ENCODE results near the gene CELSR3.

Gene CELSR3

DNA sequence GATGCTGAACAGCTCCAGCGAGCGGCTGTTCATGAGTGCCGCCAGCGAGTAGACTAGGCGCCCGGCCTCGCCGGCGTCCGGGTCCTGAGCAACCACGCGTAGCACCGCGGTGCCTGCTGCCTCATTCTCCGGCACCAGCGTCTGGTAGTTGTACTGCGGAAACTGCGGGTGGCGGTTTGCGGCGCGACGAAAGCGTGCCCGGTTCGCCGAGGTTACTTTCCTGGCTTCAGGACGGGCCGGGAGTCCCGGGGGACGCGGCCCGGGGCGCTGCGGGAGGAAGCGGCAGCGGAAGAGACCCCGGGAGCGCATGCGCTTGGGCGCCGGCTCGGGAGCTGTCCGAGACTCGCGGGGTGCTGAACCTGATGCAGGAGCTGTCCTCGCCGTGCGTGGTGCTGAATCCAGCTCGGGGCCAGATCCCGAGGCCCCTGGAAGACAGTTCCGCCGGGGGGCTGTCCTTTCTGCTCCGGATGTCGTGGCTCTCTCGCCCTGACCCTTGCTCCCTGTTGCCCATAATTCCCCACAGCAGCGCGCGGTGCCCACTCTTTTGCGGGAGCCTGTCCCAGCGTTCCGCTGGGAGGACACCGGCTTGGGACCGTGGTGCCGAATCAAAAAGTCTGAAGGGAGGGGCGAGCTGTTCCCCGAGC is 1.1 kb downstream of the CELSR3 start:
- DNase-seq, result peak in 45 of 56 donors; percentile 9 to 75 (median 40)

DNA sequence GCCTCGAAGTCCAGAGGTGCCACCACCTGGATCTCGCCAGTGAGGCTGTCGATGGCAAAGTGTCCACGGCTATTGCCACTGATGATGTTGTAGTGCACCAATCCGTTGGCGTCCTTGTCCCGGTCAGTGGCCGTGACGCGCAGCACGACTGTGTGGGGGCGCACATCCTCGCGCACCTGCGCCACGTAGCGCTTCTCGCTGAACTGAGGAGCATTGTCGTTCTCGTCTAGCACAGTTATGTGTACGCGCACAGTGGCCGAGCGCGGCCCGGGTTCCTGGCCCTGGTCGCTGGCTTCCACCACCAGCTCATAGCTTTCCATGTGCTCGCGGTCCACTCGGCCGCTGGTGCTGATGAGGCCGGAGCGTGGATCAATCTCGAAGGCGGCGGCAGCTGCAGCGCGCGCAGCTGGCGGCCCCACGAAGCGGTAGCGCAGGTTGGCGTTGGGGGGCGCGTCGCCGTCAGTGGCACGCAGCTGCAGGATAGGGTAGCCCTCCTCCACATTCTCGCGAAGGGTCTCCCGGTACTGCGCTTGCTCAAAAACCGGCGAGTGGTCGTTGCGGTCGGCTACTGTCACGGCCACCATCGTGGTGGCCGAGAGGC is 1.8 kb downstream of the CELSR3 start:
- no peak for DNase-seq

DNA sequence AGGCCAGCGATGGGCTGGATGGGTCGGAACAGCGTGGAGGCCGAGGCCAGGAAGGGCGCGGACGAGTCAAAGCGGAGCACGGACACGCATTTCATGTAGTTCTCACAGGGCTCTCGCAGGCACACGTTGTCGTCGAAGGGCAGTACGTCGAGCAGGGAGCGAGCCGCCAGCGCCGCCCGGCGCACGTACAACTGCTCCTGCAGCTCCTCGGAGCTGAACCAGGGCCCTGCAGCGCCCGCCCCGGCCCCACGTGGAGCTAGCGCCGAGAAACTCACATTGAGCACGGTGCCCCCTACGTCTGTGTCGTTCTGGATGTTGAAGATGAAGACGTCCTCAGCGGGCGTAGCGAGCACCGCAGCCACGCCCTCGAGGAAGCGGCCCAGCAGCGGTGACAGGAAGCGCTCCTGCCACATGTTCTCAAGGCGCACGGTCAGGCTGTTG is 5.8 kb downstream of the CELSR3 start:
- DNase-seq, result no peak

DNA sequence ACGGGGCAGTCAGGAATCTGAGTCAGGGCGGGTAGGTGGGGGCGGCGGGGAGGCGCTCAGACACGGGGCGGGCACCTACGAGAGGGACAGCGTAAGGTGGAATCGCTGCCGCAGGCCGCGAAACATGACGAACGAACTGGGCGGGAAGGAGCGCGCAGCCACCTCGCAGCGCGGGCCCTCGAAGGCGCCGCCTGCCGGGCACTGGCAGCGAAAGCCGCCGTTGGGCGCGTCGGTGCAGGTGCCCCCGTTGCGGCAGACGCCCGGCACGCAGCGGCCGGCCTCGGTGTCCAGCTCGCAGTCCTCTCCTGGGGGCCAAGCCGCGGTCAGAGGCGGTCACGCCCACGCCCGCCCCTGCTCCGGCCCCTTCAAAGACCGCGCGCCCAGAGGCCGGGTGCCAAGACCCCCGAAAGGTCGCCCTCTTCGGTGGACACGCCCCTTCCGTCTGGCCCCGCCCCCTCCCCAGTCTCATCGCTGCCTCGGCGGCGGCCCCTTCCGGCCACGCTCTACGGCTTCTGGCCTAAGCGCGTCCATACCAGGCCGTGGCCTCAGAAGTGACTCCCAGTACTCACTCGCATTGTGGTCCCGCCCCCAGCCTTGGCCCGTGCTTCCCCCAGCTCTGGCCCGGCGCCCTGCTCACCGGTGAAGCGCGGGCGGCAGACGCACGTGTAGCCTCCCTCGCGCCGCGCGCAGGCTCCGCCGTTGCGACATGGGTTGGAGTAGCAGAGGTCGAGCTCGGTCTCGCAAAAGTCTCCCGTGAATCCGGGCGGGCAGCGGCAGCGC is 6.4 kb downstream of the CELSR3 start:
- peak in 29 of 56 donors; percentile 9 to 69 (median 32) for DNase-seq

DNA sequence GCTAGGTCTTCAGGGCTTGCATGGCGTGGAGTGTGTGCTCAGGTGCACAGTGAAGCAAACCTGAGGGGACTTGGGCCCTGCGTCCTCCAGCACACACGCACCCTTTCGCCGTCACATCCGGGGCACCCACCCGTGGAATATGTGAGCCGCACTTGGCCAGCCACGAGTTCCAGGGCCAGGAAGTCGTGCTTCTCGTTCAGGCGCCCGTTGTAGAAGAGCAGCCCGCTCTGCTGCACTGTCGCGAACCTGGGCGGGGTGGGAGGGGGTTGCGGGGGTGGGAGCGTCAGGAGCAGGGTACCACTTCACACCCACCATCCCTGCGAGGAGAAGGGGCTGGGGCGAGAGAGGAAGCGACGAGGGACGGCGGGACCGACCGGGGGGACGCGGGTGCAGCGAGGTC is 7.1 kb downstream of the CELSR3 start:
- DNase-seq, result no peak

DNA sequence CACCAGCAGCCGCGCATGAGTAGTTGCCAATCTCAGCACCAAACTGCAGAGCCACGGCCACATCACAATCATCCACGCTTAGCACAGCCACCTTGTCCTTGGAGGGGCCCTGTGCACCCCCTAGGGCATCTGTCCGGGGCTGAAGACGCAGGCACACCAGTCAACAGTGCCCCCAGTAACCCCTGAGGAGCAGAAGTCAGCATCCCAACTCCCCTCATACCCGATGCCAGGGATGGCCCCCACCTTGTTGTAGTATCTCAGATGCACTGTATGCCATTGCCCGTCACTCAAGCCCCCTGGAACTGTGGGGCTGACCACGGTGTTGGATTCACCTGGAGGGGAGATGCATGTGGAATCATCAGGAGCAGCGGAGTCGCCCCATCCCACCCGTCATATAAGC is 7.6 kb downstream of the CELSR3 start:
- DNase-seq, result no peak

DNA sequence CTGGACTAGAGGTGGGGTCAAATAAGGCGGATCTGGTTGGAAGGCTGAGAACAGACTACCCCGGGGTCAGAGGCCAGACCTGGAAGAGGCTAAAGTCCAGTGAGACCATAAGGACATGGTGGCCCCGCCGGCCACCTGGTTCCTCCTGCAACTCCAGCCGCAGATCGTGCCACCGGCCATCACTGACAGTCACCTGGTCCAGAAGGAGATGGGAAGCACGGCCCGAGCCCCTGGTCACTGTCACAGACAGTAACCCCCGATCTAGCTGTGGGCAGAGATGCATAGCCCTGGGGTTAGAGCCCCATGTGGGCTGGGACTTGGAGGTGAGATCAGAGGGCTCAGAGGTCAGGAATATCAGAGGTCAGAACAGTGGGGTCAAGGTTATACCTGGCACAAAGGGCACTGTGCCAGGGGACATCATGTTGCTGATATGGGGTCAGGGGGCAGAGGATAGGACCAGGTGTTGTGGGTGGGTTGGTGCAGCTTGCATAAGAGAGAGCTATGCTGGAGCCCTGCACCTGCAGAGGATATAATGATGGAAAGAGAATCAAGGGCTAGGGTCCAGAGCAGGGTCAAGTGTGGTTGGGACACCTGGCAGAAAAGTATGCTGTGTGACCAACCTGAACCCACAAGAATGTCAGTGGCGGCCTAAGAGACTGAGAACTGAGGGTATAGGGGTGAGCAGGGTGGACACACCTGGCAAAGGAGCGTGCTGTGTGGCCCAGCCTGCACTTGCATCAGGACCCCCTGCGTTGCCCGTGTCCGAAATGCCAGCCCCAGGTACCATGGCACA is 9.6 kb downstream of the CELSR3 start:
- DNase-seq, result no peak

DNA sequence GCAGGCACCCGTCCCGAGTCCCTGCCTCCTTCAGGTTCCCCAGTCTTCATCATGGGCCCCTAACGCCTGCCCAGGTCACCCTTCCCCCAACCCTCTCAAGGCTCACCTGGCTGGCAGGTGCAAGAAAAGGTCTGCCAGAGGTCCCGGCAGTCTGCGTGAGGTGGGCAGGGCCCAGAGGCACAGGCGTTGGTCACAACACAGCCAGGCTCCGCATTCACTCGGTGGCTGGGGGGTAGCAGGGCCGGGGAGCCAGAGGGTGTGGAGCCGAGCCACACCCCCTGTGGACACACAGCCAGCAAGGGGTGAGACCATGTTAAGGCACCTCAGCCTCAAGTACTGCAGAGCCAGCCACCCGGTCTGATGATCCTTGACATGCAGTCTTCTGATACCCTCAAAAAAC is 10.9 kb downstream of the CELSR3 start:
- no peak for DNase-seq

DNA sequence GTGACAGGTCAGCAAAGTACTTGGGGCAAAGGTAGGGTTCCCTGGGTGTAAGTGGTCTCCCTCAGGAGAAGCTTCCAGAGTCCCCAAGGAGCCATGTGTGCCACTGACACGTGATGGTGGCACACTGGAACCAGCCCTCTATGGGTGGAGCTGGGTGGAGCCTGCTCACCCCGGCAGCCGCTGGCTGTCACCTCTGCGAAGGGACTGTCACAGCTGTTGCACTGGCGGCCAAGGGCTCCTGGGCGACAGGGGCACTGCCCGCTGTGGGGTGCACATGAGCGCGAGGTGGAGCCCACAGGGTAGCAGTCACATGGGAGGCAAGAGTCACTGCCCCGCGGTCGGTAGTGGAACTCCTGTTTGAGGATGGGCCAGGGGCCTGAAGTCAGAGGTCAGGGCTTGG is 12.0 kb downstream of the CELSR3 start:
- DNase-seq, result no peak

DNA sequence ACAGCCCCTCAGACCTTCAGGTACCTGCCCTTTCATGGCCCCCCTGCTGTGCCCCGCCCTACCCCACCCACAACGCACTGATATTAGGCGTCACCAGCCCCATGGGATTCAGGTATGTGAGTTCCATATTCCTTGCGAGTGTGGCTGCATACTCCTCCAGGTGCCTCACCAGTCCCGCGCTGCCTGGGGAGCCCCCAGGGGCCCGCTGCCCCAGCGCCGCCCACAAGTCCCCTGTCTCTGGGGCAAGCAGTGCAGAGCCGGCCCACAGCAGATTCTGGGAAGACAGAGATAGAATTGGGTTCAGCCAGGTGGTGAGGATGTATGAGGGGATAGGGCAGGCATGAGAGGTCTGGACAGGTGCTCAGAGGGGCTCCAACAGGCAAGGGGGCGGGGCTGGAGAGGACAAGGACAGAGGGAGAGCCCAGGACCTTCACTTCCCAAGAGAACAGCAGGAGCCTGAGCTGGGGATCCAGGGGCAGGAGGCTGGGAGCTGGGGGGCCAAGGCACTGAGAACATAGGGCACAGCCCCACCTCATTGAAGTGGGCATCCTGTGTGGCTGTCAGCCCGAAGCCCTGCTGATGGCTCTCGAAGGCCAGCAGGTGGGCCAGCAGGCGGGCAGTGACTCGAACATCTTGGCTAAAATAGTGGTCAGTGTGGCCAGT is 14.4 kb downstream of the CELSR3 start:
- DNase-seq, result no peak

DNA sequence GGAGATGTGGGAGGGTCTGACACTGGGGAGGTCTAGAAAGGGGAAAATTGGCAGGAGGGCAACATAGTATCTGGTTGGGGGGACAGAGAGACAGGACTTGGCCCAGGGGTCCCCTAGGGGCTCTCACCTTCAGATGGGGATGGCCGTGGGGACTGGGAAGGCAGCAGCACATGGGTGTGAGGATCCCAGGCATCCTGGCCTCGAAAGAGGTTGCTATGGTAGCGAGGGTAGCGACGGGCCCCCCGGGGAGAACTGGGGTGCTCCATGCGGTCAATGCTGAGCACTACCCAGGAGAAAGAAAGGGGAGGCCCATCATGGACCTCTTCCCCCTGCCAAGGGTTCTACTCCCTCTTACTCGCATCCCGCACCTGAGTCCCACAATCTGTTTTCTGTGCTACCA is 15.0 kb downstream of the CELSR3 start:
- DNase-seq, result no peak

DNA sequence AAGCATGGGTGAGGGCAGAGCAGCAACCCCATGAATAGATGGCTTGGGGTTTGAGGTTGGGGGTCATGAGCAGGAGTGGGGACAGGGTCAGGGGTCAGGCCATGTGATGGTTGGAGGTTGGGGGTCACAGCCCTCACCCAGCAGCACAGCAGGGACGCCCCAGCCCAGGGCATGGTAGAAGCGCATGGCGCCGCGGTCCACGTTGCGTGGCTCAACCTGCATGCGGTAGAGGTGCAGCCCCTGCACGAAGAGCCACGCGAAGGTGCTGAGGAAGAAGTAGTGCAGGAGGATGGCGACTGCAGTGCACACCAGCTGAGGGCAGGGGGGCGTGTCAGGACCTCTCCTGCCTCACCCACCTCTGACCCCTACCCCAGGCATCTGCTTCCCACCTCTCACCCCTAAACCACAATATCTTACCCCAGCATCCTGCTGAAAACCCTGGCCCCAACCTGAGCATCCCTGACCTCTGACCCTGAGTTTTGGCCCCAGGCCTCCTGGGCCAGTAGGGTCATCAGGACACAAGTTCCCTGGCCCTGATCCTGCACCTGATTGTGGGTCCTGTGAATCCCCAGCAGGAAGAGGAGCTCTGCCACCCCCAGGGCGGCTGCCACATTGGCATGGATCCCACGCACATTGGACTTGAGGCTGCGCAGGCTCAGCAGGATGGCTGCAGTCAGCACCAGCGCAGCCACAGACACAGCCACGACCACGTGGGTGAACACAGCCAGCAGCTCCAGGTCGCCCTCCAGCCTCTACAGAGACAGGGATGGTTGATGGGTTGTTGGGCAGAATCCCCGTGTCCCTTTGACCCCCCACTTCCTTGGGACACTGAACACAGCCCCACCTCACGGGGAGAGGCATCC is 17.6 kb downstream of the CELSR3 start:
- DNase-seq, result peak in 2 of 56 donors; percentile 6 to 7

DNA sequence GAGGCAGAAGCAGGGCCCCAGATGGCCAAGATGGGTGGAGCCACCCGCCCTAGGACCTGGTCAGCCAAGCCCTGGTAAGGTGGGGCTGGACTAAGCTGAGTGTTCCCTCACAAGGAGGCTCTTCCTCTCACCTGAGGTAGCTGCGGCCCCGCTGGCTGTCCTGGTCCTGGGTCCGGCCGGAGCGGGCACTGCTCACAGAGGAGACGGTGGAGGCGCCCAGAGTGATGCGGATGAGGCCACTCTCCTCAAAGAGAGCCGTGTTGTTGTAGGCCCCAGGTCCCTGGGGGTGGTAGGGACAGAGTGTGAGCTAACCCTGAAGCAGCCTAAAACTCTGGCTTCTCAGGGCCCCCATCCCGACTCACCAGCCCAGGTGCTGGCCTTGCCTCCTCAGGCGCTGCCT is 20.1 kb downstream of the CELSR3 start:
- DNase-seq, result no peak

DNA sequence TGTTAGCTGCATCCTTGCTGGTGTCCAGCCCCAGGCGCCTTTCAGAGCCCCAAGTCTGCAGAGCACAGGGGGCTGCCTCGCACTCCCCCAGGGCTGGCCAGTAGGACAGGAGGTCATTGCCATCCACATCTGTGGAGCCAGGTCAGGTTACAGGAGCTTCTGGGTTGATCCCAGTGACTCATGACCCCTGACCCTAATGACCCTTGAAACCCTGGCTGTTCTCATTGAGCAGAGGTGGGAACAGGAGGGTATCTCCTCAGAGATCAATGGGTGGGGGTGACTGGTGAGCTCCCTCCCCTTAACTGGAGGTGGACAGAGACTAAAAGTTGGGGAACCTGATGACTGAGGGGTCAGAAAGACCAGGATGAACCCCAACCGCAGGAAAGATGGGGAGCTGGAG is 21.3 kb downstream of the CELSR3 start:
- DNase-seq, result no peak

DNA sequence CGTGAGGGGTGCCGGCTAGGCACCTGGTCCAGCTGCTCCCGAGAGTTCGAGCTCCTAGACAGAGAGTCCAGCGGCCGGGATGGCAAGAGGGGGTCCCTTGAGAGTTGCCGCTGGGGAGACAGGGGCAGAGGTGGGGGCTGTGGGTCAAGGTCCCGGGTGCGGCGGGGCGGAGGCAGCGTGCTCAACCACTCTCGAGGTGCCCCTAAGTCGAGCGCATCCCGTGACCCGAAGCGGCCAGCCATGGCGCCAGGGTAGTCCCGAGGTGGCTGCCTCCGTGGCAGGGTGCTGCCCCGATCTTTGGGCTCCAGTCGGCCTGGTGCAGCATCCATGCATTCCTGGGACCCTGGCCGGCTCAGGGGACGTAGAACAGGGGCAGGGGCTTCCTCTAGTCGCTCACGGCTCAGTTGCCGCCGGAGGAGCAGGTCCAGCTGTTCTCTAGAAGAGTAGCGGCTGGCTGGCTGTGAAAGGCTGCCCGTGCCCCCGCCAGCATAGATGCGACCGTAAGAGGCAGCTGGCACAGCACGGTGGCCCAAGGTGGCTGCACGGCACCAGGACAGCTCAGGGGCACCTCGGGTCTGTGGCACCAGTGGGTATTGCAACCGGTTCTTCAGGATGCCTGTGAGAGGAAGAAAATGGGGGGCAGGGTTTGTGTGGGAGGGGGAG is 22.6 kb downstream of the CELSR3 start:
- no peak for DNase-seq

DNA sequence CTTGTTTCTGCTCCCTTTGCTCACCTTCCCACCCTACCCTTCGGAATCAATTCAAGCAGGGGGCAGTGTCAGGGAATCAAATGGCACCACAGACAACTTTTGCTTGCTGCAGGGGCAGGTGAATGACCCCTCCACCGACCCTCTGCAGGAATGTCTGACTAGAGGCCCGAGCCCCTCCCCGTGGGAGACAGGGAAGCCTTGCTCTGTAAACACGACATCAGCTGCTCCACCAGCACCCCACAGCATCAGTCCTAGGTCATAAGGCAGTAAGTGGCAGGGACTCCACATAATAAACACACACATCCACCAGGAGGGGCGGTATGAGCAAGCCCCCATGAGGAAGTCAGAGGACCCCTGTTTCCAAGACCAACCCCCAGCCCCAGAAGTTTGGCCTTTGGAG is 25.4 kb downstream of the CELSR3 start:
- no peak for DNase-seq

DNA sequence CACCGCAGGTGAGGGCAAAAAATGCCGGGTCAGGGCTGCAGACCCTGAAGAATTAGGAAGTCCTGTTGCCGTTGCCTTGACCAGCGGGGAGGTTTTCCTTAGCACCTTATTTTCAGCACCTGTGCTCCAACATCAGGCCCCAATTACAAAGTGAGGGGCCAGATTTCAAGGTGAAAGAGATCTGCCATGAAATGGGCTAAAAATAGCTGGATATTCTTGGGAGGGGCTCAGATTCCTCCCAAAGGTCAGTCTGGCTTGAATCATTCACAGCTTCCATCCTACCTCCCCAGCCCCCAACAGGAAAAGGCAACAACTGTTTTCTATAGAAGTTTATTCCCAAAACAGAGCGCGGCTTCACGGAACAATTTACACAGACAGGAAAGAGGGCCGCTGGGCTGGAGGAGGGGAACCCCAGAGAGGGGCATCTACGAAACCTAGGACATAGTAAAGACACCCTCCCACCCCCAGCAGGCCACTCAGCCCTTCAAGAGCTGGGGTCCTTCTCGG is 26.5 kb downstream of the CELSR3 start:
- DNase-seq, result no peak

DNA sequence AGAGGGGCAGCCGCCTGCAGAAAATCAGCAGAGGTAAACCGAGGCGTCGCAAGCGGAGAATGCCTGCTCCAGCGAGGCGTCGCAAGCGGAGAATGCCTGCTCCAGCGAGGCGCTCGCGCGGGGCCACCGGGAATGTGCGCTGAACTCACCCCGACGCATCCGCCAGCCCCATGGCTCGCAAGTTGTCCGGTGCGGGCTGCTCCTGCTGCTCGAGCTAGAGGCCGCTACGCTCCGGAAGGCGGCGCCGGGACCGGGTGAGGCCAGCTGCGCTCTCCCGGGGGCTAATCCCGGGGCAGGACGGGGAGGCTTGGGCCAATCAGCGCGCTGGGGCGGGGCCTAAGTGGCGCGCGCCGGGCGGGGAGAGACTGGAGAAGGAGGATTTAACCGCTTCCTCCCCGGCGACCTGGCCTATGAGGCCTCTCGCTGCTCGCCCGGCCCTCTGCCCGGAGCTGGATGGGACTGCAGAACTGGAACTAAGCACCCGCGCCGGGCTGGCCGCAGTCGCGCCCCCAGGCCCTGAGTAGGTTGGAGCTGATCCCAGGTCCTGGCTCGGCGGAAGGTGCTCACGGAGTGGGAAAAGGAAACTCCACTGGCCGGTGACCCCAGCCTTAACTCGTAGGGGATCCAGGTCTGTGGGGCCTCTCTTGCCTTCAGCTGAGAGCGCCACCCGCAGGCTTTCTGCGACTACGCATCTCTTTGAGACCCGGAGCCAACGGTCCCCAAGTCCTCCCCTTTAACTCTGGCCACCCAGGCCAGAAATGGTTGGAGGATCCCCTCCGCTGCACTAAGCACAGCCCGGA is 27.3 kb downstream of the CELSR3 start, which contains the start of gene SLC26A6:
Gene SLC26A6 (minus strand): TSS at position 240 of the 800 bp plus-strand sequence. CDS start 68 bp downstream, at position 172.
- DNase-seq, result peak; percentile 35 to 99 (median 93)
